GM18505 (cell line): ENCODE data around the gene TSGA10IP.
"Not testable (repeated sequence)": the region's sequence is repeated elsewhere in the genome, so short reads cannot be mapped to it uniquely, and the experiment has no call there.

Experiments used
- ATAC-seq: cut with Tn5 transposase; IDR thresholded peaks from one replicate; pipeline ENCODE4 v1.9.1; 2021; ENCODE audit not compliant: unreplicated experiment
- POLR2A ChIP-seq: IDR thresholded peaks from 4 replicates; pipeline ENCODE4 v1.6.1; 2011; ENCODE audit warnings: borderline replicate concordance; ENCODE audit not compliant: insufficient read depth, insufficient read length; ENCODE audit errors: extremely low read depth

The TSGA10IP gene

GRCh38 chr11:65945941-65946558 is 770 bp downstream of the TSGA10IP start:
- ATAC-seq, result no peak
- TF ChIP-seq POLR2A, result no peak

DNA sequence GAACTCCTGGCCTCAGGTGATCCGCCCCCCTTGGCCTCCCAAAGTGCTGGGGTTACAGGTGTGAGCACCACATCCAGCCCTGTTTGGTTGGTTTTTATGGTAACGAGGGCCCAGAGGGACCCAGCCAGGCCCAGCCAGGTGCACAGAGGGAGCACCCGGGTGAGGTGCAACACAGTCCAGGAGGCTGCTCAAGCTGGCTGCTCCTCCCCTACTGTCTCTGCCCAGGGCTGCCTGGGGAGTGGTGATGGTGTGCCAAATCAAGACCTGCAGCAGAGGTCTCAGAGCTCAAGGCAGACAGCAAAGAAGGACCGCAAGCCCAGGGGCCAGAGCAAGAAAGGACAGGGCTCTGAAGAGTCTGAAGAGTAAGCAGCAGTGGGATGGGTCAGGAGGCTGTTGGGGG is 1.4 kb downstream of the TSGA10IP start:
- TF ChIP-seq POLR2A, result no peak
- ATAC-seq, result no peak

DNA sequence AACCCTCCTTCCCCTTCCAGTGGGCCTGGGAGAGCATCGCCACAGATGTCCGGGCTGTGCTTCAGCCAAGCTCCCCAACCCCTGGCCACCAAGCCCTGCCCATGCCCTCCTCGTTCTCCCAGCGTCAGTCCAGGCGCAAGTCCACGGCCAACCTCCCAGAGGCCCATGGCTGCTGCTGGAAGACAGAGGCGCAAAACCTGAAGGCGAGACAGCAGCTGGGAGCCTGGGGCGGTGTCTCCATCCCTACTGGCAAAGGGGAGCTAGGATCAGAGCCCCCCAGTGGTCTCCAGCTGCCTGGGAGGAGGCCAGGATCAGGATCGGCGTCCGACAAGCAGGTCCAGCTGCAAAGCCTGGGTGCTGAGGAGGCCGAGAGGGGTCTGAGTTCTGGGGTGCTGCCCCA is 1.9 kb downstream of the TSGA10IP start:
- no peak for TF ChIP-seq POLR2A
- ATAC-seq, result no peak

DNA sequence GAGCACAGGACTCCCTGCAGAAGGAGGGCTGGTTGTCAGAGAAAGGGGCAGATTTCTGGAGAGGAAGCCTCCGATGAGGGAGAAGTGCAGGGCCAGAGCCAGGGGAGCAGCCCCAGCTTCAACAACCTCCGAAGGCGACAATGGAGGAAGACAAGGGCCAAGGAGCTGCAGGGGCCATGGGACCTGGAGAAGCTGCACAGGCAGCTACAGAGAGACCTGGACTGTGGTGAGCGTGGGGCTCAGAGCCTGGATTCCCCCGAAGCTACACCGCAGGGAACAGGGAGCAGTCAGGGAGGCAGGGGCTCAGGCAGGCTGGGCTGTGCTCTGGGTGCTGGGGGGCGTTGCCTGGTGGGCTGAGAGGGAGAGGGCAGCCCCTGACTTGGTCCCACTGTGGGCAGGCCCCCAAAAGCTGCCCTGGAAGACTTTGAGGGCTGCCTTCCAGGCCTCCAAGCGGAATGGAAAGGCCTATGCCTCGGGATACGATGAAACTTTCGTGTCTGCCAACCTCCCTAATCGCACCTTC is 2.4 kb downstream of the TSGA10IP start:
- TF ChIP-seq POLR2A, result no peak

GRCh38 chr11:65950711-65951110 is 5.4 kb downstream of the TSGA10IP start:
- ATAC-seq, result not testable (repeated sequence)

More for the DNA sequence above, 2.4 kb downstream of the TSGA10IP start:
- ATAC-seq, result no peak

DNA sequence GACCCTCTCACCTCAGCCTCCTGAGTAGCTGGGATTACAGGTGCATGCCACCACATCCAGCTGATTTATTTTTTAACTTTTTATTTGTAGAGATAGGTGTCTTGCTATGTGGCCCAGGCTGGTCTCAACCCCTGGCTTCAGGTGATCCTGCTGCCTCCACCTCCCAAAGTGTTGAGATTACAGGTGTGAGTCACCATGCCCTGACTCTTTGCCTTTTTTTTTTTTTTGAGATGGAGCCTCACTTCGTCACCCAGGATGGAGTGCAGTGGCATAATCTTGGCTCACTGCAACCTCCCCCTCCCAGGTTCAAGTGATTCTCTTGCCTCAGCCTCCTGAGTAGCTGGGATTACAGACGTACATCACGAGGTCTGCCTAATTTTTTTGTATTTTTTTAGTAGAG is 6.4 kb downstream of the TSGA10IP start:
- not testable (repeated sequence) for ATAC-seq

DNA sequence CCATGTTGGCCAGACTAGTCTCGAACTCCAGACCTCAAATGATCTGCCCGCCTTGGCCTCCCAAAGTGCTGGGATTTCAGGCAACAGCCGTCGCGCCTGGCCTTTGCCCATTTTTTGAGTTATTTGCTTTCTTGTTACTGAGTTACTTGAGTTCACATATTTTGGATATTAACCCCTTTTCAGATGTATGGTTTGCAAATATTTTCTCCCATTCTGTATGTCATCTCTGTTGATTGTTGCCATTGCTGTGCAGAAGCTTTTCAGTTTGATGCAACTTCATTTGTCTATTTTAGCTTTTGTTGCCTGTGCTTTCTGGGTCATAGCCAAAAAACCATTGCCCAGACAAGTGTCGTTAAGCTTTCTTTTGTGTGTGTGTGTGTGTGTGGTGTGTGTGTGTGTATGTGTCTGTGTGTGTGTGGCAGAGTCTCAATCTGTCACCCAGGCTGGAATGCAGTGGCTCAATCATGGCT is 6.8 kb downstream of the TSGA10IP start:
- no peak for TF ChIP-seq POLR2A
- no peak for ATAC-seq

GRCh38 chr11:65953471-65953870 is 8.2 kb downstream of the TSGA10IP start:
- ATAC-seq, result no peak
- no peak for TF ChIP-seq POLR2A

- ATAC-seq, result no peak
- no peak for TF ChIP-seq POLR2A
These were observed 9.5 kb downstream of the TSGA10IP start for GRCh38 chr11:65954771-65955170.

- no peak for TF ChIP-seq POLR2A
- no peak for ATAC-seq
These were observed 13.0 kb downstream of the TSGA10IP start for GRCh38 chr11:65958291-65958690.

DNA sequence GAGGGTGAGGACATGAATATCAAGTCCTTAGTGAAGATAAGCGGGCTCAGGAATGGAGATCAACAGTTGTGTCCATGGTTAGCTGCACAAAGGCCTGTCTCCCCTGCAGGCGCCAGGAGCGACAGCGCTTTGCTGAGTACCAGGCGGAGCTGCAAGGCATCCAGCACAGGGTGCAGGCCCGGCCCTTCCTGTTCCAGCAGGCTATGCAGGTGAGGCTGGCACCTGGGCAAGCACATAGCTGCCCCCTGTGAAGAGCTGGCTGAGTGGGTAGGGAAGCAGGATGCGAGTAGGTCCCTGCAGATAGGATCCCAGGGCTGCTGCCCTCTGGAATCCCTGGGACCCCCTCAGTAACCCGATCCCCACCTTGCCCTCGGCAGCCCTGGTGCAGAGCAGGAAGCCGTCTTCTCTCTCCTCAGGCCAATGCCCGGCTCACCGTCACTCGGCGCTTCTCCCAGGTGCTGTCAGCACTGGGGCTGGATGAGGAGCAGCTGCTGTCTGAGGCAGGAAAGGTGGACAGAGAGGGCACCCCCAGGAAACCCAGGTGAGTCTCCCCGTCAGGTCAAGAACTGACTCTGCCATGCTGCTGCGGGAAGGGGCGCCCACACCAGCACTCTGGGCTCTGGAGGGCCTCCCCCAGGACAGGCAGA is 13.6 kb downstream of the TSGA10IP start:
- TF ChIP-seq POLR2A, result no peak
- ATAC-seq, result no peak

GRCh38 chr11:65960824-65961266 is 15.6 kb downstream of the TSGA10IP start:
- ATAC-seq, result no peak

DNA sequence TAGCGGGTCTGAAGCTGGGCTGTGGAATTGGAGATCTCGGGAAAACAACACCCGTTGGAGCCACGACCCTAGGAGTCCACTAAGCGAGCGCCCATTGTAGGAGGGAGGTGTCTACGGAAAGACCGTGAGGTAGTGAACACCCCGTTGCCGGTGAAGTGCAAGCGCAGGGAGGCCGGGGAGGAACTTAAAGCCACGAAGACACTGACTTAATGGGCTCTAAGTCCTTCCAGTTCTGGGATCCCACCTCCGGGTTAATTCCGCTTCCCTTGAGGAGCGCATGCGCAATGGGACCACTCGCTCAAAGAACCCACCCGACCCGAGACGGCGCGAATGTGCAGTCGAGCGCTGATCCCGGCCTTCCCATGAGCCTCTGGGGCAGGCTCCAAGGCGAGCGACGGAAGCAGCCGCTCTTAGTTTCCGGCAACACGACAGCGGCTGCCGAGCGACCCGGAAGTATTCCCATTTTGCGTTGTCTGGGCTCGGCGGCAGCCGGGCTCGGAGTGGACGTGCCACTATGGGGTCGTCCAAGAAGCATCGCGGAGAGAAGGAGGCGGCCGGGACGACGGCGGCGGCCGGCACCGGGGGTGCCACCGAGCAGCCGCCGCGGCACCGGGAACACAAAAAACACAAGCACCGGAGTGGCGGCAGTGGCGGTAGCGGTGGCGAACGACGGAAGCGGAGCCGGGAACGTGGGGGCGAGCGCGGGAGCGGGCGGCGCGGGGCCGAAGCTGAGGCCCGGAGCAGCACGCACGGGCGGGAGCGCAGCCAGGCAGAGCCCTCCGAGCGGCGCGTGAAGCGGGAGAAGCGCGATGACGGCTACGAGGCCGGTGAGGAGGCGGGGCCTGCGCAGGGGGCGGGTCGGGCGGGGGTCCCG is 16.2 kb downstream of the TSGA10IP start, which contains the start of gene SART1:
TSS of gene SART1 (plus strand) at position 468 of the 874 bp plus-strand sequence. CDS start at position 515, 47 bp downstream.
- peak; percentile 77 for ATAC-seq
- TF ChIP-seq POLR2A, result peak; percentile 91

More at GRCh38 chr11:65960824-65961266, 15.6 kb downstream of the TSGA10IP start:
- TF ChIP-seq POLR2A, result no peak
